NCI-H446 treated with DMSO at 0.1 percent for 48 hours (cell line): Measurements from ENCODE around the gene TAGLN.
A peak's percentile ranks its signal among the peaks of the same experiment; 100 is the strongest.

Source experiments
- DNase-seq: peaks from one replicate; lab custom pipeline; 2025; lab: John Stamatoyannopoulos, UW

Gene TAGLN

GRCh38 chr11:117199053-117199915 is at the start of gene TAGLN:
Gene TAGLN (plus strand): TSS chr11:117199370. CDS start chr11:117203014, 3,644 bp downstream.
- DNase-seq, result no peak

GRCh38 chr11:117152066-117152465 is 47.1 kb upstream of the TAGLN start:
- no peak for DNase-seq

- no peak for DNase-seq
Observed at GRCh38 chr11:117154468-117154867, 44.7 kb upstream of the TAGLN start.

- DNase-seq, result no peak
Observed at GRCh38 chr11:117157507-117157906, 41.7 kb upstream of the TAGLN start.

- no peak for DNase-seq
Observed at GRCh38 chr11:117159892-117160291, 39.3 kb upstream of the TAGLN start.

GRCh38 chr11:117160826-117161225 is 38.3 kb upstream of the TAGLN start:
- no peak for DNase-seq

- no peak for DNase-seq
Observed at GRCh38 chr11:117166491-117166890, 32.7 kb upstream of the TAGLN start.

- DNase-seq, result no peak
Observed at GRCh38 chr11:117169736-117170135, 29.4 kb upstream of the TAGLN start.

- no peak for DNase-seq
Observed at GRCh38 chr11:117170210-117170609, 29.0 kb upstream of the TAGLN start.

- DNase-seq, result no peak
Observed at GRCh38 chr11:117171007-117171403, 28.2 kb upstream of the TAGLN start.

- DNase-seq, result no peak
Observed at GRCh38 chr11:117171404-117172061, 27.6 kb upstream of the TAGLN start.

GRCh38 chr11:117172724-117173421 is 26.3 kb upstream of the TAGLN start:
- no peak for DNase-seq

- DNase-seq, result no peak
Observed at GRCh38 chr11:117175104-117175503, 24.1 kb upstream of the TAGLN start.

- no peak for DNase-seq
Observed at GRCh38 chr11:117175781-117176180, 23.4 kb upstream of the TAGLN start.

- DNase-seq, result no peak
Observed at GRCh38 chr11:117176186-117176585, 23.0 kb upstream of the TAGLN start.

- no peak for DNase-seq
Observed at GRCh38 chr11:117177534-117178209, 21.5 kb upstream of the TAGLN start.

GRCh38 chr11:117178210-117179034 is 20.7 kb upstream of the TAGLN start, which contains the start of gene SIDT2:
Gene SIDT2 (plus strand): TSS chr11:117178743. CDS start chr11:117179264, 521 bp downstream.
- DNase-seq, result peak; percentile 77

GRCh38 chr11:117179048-117179999 is 19.8 kb upstream of the TAGLN start:
- DNase-seq, result no peak

- no peak for DNase-seq
Observed at GRCh38 chr11:117180020-117180419, 19.1 kb upstream of the TAGLN start.
